GM23338 (cell line): ENCODE data around the gene RAB7B. TPM values are rescaled to one million over a fixed set of nuclear protein-coding genes. Genes with fewer than 3 reads are reported as not detected.

ENCODE experiments used
- ATAC-seq: fragments of 200-7000 bp; cut with Tn5 transposase; 3 replicates; pipeline ENCODE4 v1.9.1; 2020
- DNase-seq: peaks from one replicate; pipeline ENCODE4 v3.0.0-alpha.2; 2015; ENCODE audit warnings: low spot score
- H2AFZ ChIP-seq: fragments of 200-600 bp; sonication (generic); 2 replicates; pipeline ENCODE4 v1.8.0; 2016; ENCODE audit warnings: antibody characterized with exemption, mild to moderate bottlenecking, moderate library complexity
- H3F3A ChIP-seq: fragments of 200-600 bp; sonication (generic); replicated peaks from 2 replicates; pipeline ENCODE4 v1.8.0; 2017; ENCODE audit warnings: antibody characterized with exemption, mixed run types, low read depth
- H3K27ac ChIP-seq: fragments of 200-600 bp; sonication (generic); 2 replicates; pipeline ENCODE4 v1.6.1; 2016; ENCODE audit warnings: low read depth
- H3K27me3 ChIP-seq: fragments of 200-600 bp; sonication (generic); 2 replicates; pipeline ENCODE4 v1.8.0; 2016; ENCODE audit warnings: mild to moderate bottlenecking, mixed run types, moderate library complexity; ENCODE audit not compliant: insufficient read depth
- H3K36me3 ChIP-seq: fragments of 200-600 bp; sonication (generic); 2 replicates; pipeline ENCODE4 v1.8.0; 2016; ENCODE audit warnings: mild to moderate bottlenecking; ENCODE audit not compliant: insufficient read depth
- H3K4me1 ChIP-seq: fragments of 200-600 bp; sonication (generic); 2 replicates; pipeline ENCODE4 v1.8.0; 2016; ENCODE audit warnings: mild to moderate bottlenecking, moderate library complexity; ENCODE audit not compliant: insufficient read depth
- H3K4me2 ChIP-seq: fragments of 200-600 bp; sonication (generic); 2 replicates; pipeline ENCODE4 v1.7.1; 2017; ENCODE audit warnings: mixed run types
- H3K4me3 ChIP-seq: fragments of 200-600 bp; sonication (generic); 2 replicates; pipeline ENCODE4 v1.6.1; 2016; ENCODE audit warnings: mixed run types
- H3K79me2 ChIP-seq: fragments of 200-600 bp; sonication (generic); replicated peaks from 2 replicates; pipeline ENCODE4 v1.8.0; 2017; ENCODE audit warnings: mild to moderate bottlenecking; ENCODE audit not compliant: insufficient read depth
- H3K9me2 ChIP-seq: fragments of 200-600 bp; sonication (generic); 2 replicates; pipeline ENCODE4 v1.8.0; 2017; ENCODE audit not compliant: insufficient read depth
- H4K20me1 ChIP-seq: fragments of 200-600 bp; sonication (generic); replicated peaks from 2 replicates; pipeline ENCODE4 v1.8.0; 2017; ENCODE audit warnings: mild to moderate bottlenecking; ENCODE audit not compliant: insufficient read depth
- H3K27ac Mint-ChIP-seq: 2 replicates; pipeline ENCODE4 v1.8.0; 2020; ENCODE audit warnings: inconsistent platforms, mild to moderate bottlenecking, moderate library complexity, mixed read lengths
- H3K27me3 Mint-ChIP-seq: 3 replicates; pipeline ENCODE4 v1.8.0; 2022; ENCODE audit warnings: low read depth, mild to moderate bottlenecking, moderate library complexity, mixed read lengths, inconsistent platforms; ENCODE audit not compliant: insufficient read depth, poor library complexity
- H3K36me3 Mint-ChIP-seq: 3 replicates; pipeline ENCODE4 v1.8.0; 2021; ENCODE audit warnings: low read depth, mild to moderate bottlenecking, inconsistent platforms, moderate library complexity, mixed read lengths
- H3K4me1 Mint-ChIP-seq: 3 replicates; pipeline ENCODE4 v1.8.0; 2020; ENCODE audit warnings: mild to moderate bottlenecking, inconsistent platforms, mixed read lengths
- H3K4me3 Mint-ChIP-seq: 3 replicates; pipeline ENCODE4 v1.8.0; 2021; ENCODE audit warnings: moderate library complexity, mild to moderate bottlenecking, inconsistent platforms, mixed read lengths
- H3K9me3 Mint-ChIP-seq: 3 replicates; pipeline ENCODE4 v1.8.0; 2020; ENCODE audit warnings: moderate library complexity, mild to moderate bottlenecking, inconsistent platforms, mixed read lengths
- CREB1 ChIP-seq: fragments of 250-450 bp; sonication (Bioruptor Pico); IDR thresholded peaks from 2 replicates; pipeline ENCODE4 v1.5.0; 2020; ENCODE audit warnings: low read depth, mild to moderate bottlenecking, moderate library complexity
- CTCF ChIP-seq, 2 experiments: fragments of 200-600 bp in 1 of 2; sonication (generic) in 1 of 2; conservative IDR thresholded peaks; 2 replicates each; pipeline versions ENCODE4 v1.5.1 to v1.6.1; 2016 to 2017; ENCODE audit warnings: antibody characterized with exemption in 2 of 2, low read depth in 2 of 2, mild to moderate bottlenecking in 2 of 2, moderate library complexity in 1 of 2
- ETS1 ChIP-seq: IDR thresholded peaks from 2 replicates; pipeline ENCODE4 v1.6.1; 2016; ENCODE audit warnings: antibody characterized with exemption
- EZH2 ChIP-seq: fragments of 200-600 bp; sonication (generic); IDR thresholded peaks from one replicate; pipeline ENCODE4 v1.8.0; 2017; ENCODE audit warnings: antibody characterized with exemption, mild to moderate bottlenecking, low read depth; ENCODE audit not compliant: unreplicated experiment
- EZH2phosphoT487 ChIP-seq: fragments of 200-600 bp; sonication (generic); IDR thresholded peaks from one replicate; pipeline ENCODE4 v1.8.1; 2018; ENCODE audit warnings: antibody characterized with exemption; ENCODE audit not compliant: unreplicated experiment
- NANOG ChIP-seq: IDR thresholded peaks from 2 replicates; pipeline ENCODE4 v1.6.1; 2016; ENCODE audit warnings: antibody characterized with exemption, borderline replicate concordance
- REST ChIP-seq: IDR thresholded peaks from one replicate; pipeline ENCODE4 v1.6.1; 2018; ENCODE audit warnings: antibody characterized with exemption; ENCODE audit not compliant: unreplicated experiment
- ZNF462 ChIP-seq: fragments of 250-450 bp; sonication (Bioruptor Pico); IDR thresholded peaks from 2 replicates; pipeline ENCODE4 v1.5.0; 2020; ENCODE audit warnings: mild to moderate bottlenecking, moderate library complexity
- polyA plus RNA-seq: library from polyadenylated mRNA; unstranded; fragments of >200 nt; fragmentation: Nextera tagmentation; extraction: Ambion mirVana; gene quantifications from 2 replicates; pipeline ENCODE4 v1.2.1, GENCODE V29; 2016
- total RNA-seq: library from RNA; depleted of rRNA; stranded (reverse); fragments of >200 nt; shearing (Covaris generic); gene quantifications from 2 replicates; pipeline ENCODE4 v1.2.3, GENCODE V29; 2014

The RAB7B gene
- total and polyA plus RNA-seq, 2 experiments from 2014 or later: not detected

- no peak for TF ChIP-seq CTCF (conservative IDR thresholded peaks at IDR 0.05; ENCODE audit: low read depth in 2 of 2)
Observed at GRCh38 chr1:205981257-205981656, 21.9 kb downstream of the RAB7B start (continued).

GRCh38 chr1:205980237-205980870 is 22.8 kb downstream of the RAB7B start:
- Histone ChIP-seq H4K20me1 (no peaks in the 10 kb centered on the region), H3K4me1 (no peaks in the 10 kb centered on the region), H2AFZ (no peak overlapping the region), H3F3A (no peaks in the 10 kb centered on the region), H3K4me3 (no peak overlapping the region), H3K4me2 (no peak overlapping the region), H3K79me2 (no peaks in the 10 kb centered on the region), H3K9me2 (no peaks in the 10 kb centered on the region), H3K27ac (no peak overlapping the region), H3K27me3 (no peaks in the 10 kb centered on the region), H3K36me3 (no peaks in the 10 kb centered on the region)
- peaks cover 5% of the 10 kb centered on the region; the same call in 2 of the 3 replicates for H3K9me3 Mint-ChIP-seq
- DNase-seq (no peak), ATAC-seq (no peak)
- no peak overlapping the region for H3K4me3 Mint-ChIP-seq
- TF ChIP-seq CREB1 (CRISPR knock-in tag) (no peak), ZNF462 (CRISPR knock-in tag) (no peak), NANOG (no peak), EZH2 (no peak), ETS1 (no peak), REST (no peak), EZH2phosphoT487 (no peak)
- H3K27ac Mint-ChIP-seq: no peak overlapping the region
- no peaks in the 10 kb centered on the region for H3K36me3 Mint-ChIP-seq
- peaks cover 2% of the 10 kb centered on the region; the same call in 2 of the 3 replicates for H3K4me1 Mint-ChIP-seq
- H3K27me3 Mint-ChIP-seq: peaks cover 10% of the 10 kb centered on the region
